Activated T-helper 2 cell treated with anti-CD3 and anti-CD28 coated beads, Interferon-gamma antibody, Interleukin-2, Interleukin-4, amounts not matched to agents 10 μg/mL and 5 μg/mL and 100 μg/mL, durations not matched to agents 14 hours and 24 hours and 36 hours (primary cell): ENCODE measurements around the gene ROR1. TPM values are rescaled to one million over a fixed set of nuclear protein-coding genes. Genes with fewer than 3 reads are reported as not detected.

Experiments used
- DNase-seq: peaks from one replicate; pipeline ENCODE4 v3.0.0; 2021; ENCODE audit warnings: low spot score
- H3K27ac Mint-ChIP-seq: one replicate; pipeline ENCODE4 v1.8.0; 2021; ENCODE audit warnings: mixed read lengths
- H3K27me3 Mint-ChIP-seq: one replicate; pipeline ENCODE4 v1.8.0; 2021; ENCODE audit warnings: low read depth, mixed read lengths
- H3K36me3 Mint-ChIP-seq: one replicate; pipeline ENCODE4 v1.8.0; 2021; ENCODE audit warnings: low read depth, mixed read lengths
- H3K4me1 Mint-ChIP-seq: one replicate; pipeline ENCODE4 v1.8.0; 2021; ENCODE audit warnings: low read depth, mixed read lengths
- H3K4me3 Mint-ChIP-seq: one replicate; pipeline ENCODE4 v1.8.0; 2021; ENCODE audit warnings: low read depth, mild to moderate bottlenecking, moderate library complexity, mixed read lengths
- H3K9me3 Mint-ChIP-seq: one replicate; pipeline ENCODE4 v1.8.0; 2021; ENCODE audit warnings: mixed read lengths
- intact Hi-C: fragments of 100-400 bp; cut with micrococcal nuclease; formaldehyde crosslinking; loops from one replicate; pipeline ENCODE4 v1.15.1; 2023
- total RNA-seq: library from RNA; stranded (reverse); gene quantifications from 2 replicates; pipeline ENCODE4 v1.2.3, GENCODE V29; 2022

Gene ROR1
- total RNA-seq, 1 donor from 2014 or later: 0.09 TPM

- peaks cover 8% of the 10 kb centered on the region for H3K27me3 Mint-ChIP-seq
- no peaks in the 10 kb centered on the region for H3K4me1 Mint-ChIP-seq
- no peaks in the 10 kb centered on the region for H3K36me3 Mint-ChIP-seq
- H3K9me3 Mint-ChIP-seq: no peaks in the 10 kb centered on the region
- H3K27ac Mint-ChIP-seq: no peak overlapping the region
- intact Hi-C loops: loop anchor here (10.0 kb wide), 1 partner anchor 296 kb away; no protein-coding TSS in a partner anchor
- no peak for DNase-seq
- no peak overlapping the region for H3K4me3 Mint-ChIP-seq
These were observed 137.2 kb downstream of the ROR1 start for GRCh38 chr1:63911049-63911448.

GRCh38 chr1:63912643-63913042 lies 138.8 kb downstream of the ROR1 start:
- H3K27ac Mint-ChIP-seq: no peak overlapping the region
- H3K4me3 Mint-ChIP-seq: no peak overlapping the region
- DNase-seq: no peak
- peaks cover 8% of the 10 kb centered on the region for H3K27me3 Mint-ChIP-seq
- H3K9me3 Mint-ChIP-seq: no peaks in the 10 kb centered on the region
- intact Hi-C loops: loop anchor here (10.0 kb wide), 1 partner anchor 298 kb away; no protein-coding TSS in a partner anchor
- no peaks in the 10 kb centered on the region for H3K36me3 Mint-ChIP-seq
- H3K4me1 Mint-ChIP-seq: no peaks in the 10 kb centered on the region

GRCh38 chr1:63913533-63913932 lies 139.7 kb downstream of the ROR1 start:
- H3K4me1 Mint-ChIP-seq: no peaks in the 10 kb centered on the region
- H3K4me3 Mint-ChIP-seq: no peak overlapping the region
- H3K36me3 Mint-ChIP-seq: no peaks in the 10 kb centered on the region

GRCh38 chr1:63914241-63914640 lies 140.4 kb downstream of the ROR1 start:
- H3K4me1 Mint-ChIP-seq: no peaks in the 10 kb centered on the region
- intact Hi-C loops: loop anchor here (10.0 kb wide), 1 partner anchor 299 kb away; no protein-coding TSS in a partner anchor
- H3K36me3 Mint-ChIP-seq: no peaks in the 10 kb centered on the region
- H3K9me3 Mint-ChIP-seq: no peaks in the 10 kb centered on the region
- peaks cover 8% of the 10 kb centered on the region for H3K27me3 Mint-ChIP-seq
- no peak for DNase-seq
- no peak overlapping the region for H3K27ac Mint-ChIP-seq
- H3K4me3 Mint-ChIP-seq: no peak overlapping the region

More at GRCh38 chr1:63913533-63913932, 139.7 kb downstream of the ROR1 start:
- no peak overlapping the region for H3K27ac Mint-ChIP-seq
- H3K27me3 Mint-ChIP-seq: peaks cover 8% of the 10 kb centered on the region
- no peak for DNase-seq
- intact Hi-C loops: loop anchor here (10.0 kb wide), 1 partner anchor 299 kb away; no protein-coding TSS in a partner anchor
- no peaks in the 10 kb centered on the region for H3K9me3 Mint-ChIP-seq

- H3K36me3 Mint-ChIP-seq: no peaks in the 10 kb centered on the region
- H3K4me3 Mint-ChIP-seq: no peak overlapping the region
- no peak overlapping the region for H3K27ac Mint-ChIP-seq
- H3K9me3 Mint-ChIP-seq: no peaks in the 10 kb centered on the region
- DNase-seq: no peak
- H3K27me3 Mint-ChIP-seq: peaks cover 8% of the 10 kb centered on the region
- H3K4me1 Mint-ChIP-seq: no peaks in the 10 kb centered on the region
- intact Hi-C loops: loop anchor here (5.0 to 10.0 kb wide), 2 partner anchors 222 to 300 kb away; no protein-coding TSS in a partner anchor
These were observed 140.9 kb downstream of the ROR1 start for GRCh38 chr1:63914706-63915105.

GRCh38 chr1:63915121-63915520 lies 141.3 kb downstream of the ROR1 start:
- H3K27ac Mint-ChIP-seq: no peak overlapping the region

GRCh38 chr1:63916485-63917360 lies 142.9 kb downstream of the ROR1 start:
- H3K4me3 Mint-ChIP-seq: no peak overlapping the region
- no peak overlapping the region for H3K27ac Mint-ChIP-seq
- no peaks in the 10 kb centered on the region for H3K36me3 Mint-ChIP-seq
- DNase-seq: no peak
- H3K9me3 Mint-ChIP-seq: no peaks in the 10 kb centered on the region
- H3K27me3 Mint-ChIP-seq: peaks cover 8% of the 10 kb centered on the region
- no peaks in the 10 kb centered on the region for H3K4me1 Mint-ChIP-seq
- intact Hi-C loops: loop anchor here (5.0 to 10.0 kb wide), 2 partner anchors 224 to 302 kb away; no protein-coding TSS in a partner anchor

More at GRCh38 chr1:63915121-63915520, 141.3 kb downstream of the ROR1 start:
- Mint-ChIP-seq H3K27me3 (peaks cover 8% of the 10 kb centered on the region), H3K9me3 (no peaks in the 10 kb centered on the region), H3K4me3 (no peak overlapping the region), H3K36me3 (no peaks in the 10 kb centered on the region), H3K4me1 (no peaks in the 10 kb centered on the region)
- DNase-seq: no peak
- intact Hi-C loops: loop anchor here (5.0 to 10.0 kb wide), 2 partner anchors 223 to 300 kb away; no protein-coding TSS in a partner anchor

GRCh38 chr1:63917571-63918417 lies 144.0 kb downstream of the ROR1 start:
- intact Hi-C loops: loop anchor here (5.0 to 10.0 kb wide), 2 partner anchors 225 to 303 kb away; no protein-coding TSS in a partner anchor
- Mint-ChIP-seq H3K27me3 (peaks cover 6% of the 10 kb centered on the region), H3K27ac (no peak overlapping the region), H3K4me1 (no peaks in the 10 kb centered on the region), H3K9me3 (no peaks in the 10 kb centered on the region), H3K36me3 (no peaks in the 10 kb centered on the region), H3K4me3 (no peak overlapping the region)
- DNase-seq: no peak

- intact Hi-C loops: loop anchor here (5.0 to 10.0 kb wide), 2 partner anchors 226 to 304 kb away; no protein-coding TSS in a partner anchor
- no peaks in the 10 kb centered on the region for H3K4me1 Mint-ChIP-seq
These were observed 144.7 kb downstream of the ROR1 start for GRCh38 chr1:63918418-63918945.

GRCh38 chr1:63920154-63921117 lies 146.6 kb downstream of the ROR1 start:
- no peaks in the 10 kb centered on the region for H3K27me3 Mint-ChIP-seq
- intact Hi-C loops: no loop called here

More at GRCh38 chr1:63918418-63918945, 144.7 kb downstream of the ROR1 start:
- no peaks in the 10 kb centered on the region for H3K36me3 Mint-ChIP-seq
- no peak overlapping the region for H3K27ac Mint-ChIP-seq
- DNase-seq: no peak
- no peak overlapping the region for H3K4me3 Mint-ChIP-seq
- peaks cover 6% of the 10 kb centered on the region for H3K27me3 Mint-ChIP-seq
- no peaks in the 10 kb centered on the region for H3K9me3 Mint-ChIP-seq

GRCh38 chr1:63921359-63921758 lies 147.5 kb downstream of the ROR1 start:
- no peaks in the 10 kb centered on the region for H3K4me1 Mint-ChIP-seq
- no peaks in the 10 kb centered on the region for H3K36me3 Mint-ChIP-seq
- H3K9me3 Mint-ChIP-seq: no peaks in the 10 kb centered on the region
- no peaks in the 10 kb centered on the region for H3K27me3 Mint-ChIP-seq
- H3K4me3 Mint-ChIP-seq: no peak overlapping the region
- no peak overlapping the region for H3K27ac Mint-ChIP-seq
- intact Hi-C loops: no loop called here
- DNase-seq: no peak

More at GRCh38 chr1:63920154-63921117, 146.6 kb downstream of the ROR1 start:
- Mint-ChIP-seq H3K4me3 (no peak overlapping the region), H3K4me1 (no peaks in the 10 kb centered on the region), H3K9me3 (no peaks in the 10 kb centered on the region), H3K36me3 (no peaks in the 10 kb centered on the region), H3K27ac (no peak overlapping the region)
- DNase-seq: no peak
